HG02938 (cell line): ENCODE data around the gene EMC8.

ENCODE experiments used
- ATAC-seq: cut with Tn5 transposase; IDR thresholded peaks from one replicate; pipeline ENCODE4 v1.9.1; 2021; ENCODE audit warnings: mild to moderate bottlenecking, moderate library complexity; ENCODE audit not compliant: unreplicated experiment

Gene EMC8

DNA sequence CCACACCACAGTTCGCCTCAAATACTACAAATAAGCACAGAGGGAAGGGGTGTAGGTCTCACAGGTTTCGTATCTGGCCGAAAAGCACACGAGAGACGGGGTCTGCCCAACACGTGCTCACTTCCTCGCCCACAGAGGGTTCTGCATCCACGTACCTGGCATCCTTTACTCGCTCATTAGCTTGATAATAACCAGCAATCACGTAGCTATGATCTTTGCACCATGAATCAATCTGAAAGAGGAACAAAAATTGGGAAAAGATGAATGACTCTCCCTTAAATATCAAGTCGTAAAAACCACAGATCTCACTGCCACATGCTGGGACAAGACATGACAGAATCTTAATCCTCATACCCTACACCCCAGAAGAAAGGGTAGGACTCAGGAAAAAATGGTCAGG, 10.5 kb downstream of the EMC8 start:
- ATAC-seq, result no peak

DNA sequence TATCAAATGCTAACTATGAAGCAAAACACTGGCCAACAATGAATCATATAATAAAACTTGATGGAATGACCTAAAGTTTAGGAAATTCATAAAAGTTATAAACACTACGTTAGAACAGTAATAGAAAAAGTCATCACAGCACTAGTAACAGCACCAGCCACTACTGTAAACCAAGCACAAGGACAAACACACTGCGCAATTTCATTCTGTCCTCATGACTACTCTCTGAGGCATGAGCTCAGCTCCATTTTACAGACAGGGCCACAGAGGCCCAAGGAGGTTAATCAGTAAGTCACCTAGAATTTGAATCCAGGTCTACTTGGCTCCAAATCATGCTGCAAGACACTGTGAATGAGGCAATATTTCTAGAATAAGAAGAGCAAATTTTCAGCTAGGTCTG, 13.4 kb downstream of the EMC8 start:
- no peak for ATAC-seq

DNA sequence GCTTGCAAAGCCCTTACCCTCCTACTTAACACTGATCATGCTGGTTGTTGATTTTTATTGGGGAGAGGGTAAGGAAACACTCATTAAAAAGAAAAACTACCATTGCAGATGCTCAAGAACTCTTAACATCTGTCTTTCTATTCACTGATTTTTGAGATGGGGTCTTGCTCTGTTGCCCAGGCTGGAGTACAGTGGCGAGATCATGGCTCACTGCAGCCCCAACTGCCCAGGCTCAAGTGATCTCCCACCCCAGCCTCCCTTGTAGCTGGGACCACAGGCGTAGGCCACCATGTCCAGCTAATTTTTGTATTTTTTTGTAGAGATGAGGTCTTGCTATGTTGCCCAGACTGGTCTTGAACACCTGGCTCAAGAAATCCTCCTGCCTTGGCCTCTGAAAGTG, 14.5 kb downstream of the EMC8 start:
- no peak for ATAC-seq

GRCh38 chr16:85783441-85783840, 15.9 kb downstream of the EMC8 start:
- no peak for ATAC-seq

GRCh38 chr16:85782451-85782850, 16.9 kb downstream of the EMC8 start:
- no peak for ATAC-seq

DNA sequence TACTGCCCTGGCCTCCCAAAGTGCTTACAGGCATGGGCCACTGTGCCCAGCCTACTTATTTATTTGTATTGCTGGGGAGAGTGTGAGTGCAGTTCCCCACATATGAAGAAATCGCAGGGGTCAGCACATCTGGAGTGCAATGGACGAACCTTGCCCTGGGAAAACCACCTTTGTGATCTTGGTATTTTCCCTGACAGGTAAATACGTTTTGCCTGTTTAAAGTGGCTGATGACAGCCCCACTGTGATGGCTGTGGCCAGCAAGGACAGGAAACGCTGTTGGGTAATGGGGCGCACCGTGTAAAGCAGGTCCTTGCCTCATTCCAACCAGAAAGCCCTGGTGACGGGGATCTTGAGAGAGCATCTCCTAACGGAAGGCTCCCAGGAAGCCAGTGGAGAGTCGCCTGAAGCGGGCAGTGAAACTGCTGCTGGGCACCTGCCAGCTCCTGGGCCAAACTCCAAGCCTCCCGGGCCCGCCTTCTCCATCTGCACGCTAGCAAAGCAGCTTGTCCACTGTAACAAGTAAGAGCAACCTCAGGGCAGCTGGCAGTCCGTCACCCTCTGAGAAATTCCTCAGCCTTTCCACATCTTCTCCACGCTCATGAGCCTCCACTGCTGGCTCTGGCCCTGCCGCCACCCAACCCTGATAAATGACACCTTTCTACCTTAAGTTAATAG, 17.5 kb downstream of the EMC8 start:
- ATAC-seq, result no peak

DNA sequence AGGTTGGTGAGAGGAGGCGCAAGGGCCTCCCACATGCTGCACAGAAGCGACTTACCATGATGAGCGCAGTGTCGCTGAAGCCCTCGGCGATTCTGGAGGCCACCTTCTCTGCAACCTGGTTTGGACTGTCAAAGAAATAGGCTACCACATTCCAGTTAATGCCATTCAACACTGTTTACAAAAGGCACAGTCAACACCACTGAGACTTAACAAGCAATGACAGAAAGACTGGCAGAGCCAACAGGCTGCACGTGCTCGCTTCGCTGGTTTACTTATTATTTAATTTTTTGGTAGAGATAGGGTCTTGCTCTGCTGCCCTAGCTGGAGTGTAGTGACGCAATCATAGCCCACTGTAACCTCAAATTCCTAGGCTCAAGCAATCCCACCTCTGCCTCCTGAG, 18.2 kb downstream of the EMC8 start:
- no peak for ATAC-seq

DNA sequence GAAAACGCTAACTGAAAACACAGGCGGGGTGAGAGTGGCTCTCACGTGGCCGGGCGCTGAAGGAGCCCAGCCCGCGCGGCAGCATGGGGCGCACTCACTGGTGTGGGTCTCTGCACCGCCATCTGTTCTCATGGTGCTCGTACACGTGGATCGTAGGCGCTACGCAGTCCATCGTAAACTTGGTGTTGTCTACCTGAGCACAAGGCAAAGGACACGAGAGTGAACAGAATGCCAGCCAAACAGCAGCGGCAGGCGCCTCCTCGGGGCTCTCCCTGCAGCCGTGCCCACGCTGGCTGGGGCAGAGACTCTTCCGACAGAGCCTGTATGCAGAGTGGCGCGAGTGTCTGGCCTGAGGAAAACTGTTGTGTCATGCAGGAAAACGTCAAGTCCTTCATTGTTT, 19.1 kb downstream of the EMC8 start:
- no peak for ATAC-seq

- no peak for ATAC-seq
Observed at GRCh38 chr16:85778873-85779272, 20.5 kb downstream of the EMC8 start.

GRCh38 chr16:85777583-85778310, 21.6 kb downstream of the EMC8 start:
- ATAC-seq, result no peak

- no peak for ATAC-seq
Observed at GRCh38 chr16:85774811-85775210, 24.5 kb downstream of the EMC8 start.

- ATAC-seq, result no peak
Observed at GRCh38 chr16:85774136-85774535, 25.2 kb downstream of the EMC8 start.

GRCh38 chr16:85773044-85773443, 26.3 kb downstream of the EMC8 start:
- no peak for ATAC-seq

GRCh38 chr16:85770741-85771140, 28.6 kb downstream of the EMC8 start:
- ATAC-seq, result no peak

GRCh38 chr16:85768199-85768598, 31.1 kb downstream of the EMC8 start:
- no peak for ATAC-seq

DNA sequence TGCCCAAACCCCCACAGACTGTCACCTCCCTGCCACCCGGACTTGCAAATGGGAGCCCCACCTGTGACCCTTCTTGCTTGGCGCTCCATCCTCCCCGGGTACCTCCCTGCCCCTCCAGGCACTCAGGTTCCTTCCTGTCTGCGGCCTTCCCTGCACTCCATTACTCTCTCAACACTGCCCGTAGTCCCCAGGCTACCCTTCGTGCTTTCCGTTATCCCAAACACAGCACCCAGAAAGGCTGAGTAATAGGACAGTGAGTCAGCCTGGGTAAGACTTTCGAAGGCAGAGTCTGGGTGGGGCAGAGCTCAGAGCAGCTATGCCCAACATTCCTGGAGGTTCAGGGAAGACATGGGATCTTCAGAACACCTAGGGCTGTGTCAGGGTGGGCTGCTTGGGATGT, 31.8 kb downstream of the EMC8 start:
- no peak for ATAC-seq

DNA sequence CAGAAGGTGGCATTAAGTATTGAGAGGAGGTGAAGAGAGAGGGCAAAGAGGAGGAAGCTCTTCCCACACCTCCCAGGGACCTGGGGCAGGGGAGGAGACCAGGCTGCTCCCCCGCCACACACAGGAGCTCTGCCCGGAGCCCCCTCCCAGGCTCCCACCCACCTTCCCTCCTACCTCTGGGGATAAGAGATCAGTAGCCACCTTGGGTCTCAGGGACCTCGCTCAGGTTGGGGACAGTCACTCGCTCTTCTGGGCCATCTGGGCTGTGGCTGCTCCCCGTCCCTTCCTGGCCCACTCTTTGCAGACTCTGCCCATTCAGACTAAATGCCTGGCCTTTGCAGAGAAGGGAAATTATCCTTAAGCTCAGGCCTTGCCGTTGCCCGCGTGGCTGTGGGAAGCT, 33.6 kb downstream of the EMC8 start:
- no peak for ATAC-seq

DNA sequence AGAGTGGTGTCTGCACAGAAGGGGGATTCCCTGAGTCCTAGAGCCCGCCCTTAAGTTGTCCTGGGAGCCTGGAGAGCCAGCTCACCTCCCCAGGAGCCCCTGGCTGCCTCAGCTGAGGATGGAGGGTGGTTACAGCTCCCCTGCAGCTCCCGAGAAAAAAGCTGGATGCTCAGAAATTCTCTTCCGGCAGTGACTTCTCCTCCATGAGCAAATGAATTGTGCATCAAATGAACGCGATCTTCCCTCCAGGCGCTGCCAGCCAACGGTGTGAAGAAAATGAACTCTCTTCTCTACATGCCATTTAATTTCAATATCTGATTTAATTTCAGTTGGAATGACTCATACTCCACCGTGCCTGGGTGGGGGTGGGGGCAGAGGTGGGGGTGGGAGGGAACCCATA, 34.1 kb downstream of the EMC8 start:
- ATAC-seq, result no peak

DNA sequence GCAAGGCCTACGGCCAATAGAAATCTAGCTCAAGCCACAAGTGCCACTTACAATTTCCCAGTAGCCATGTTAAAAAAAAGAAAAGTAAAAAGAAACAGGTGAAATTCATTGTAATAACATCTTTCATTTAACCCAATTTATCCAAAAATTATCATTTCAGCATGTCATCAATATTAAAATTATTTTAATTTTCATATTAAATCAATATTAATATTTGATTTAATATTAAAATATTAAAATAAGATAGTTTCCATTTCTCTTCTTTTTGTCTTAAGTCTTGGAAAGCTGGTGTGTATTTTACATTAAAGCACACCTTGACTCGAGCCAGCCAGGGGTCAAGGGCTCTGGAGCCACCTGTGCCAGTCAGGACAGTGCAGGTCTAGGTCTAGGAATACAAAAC, 35.7 kb downstream of the EMC8 start:
- no peak for ATAC-seq

DNA sequence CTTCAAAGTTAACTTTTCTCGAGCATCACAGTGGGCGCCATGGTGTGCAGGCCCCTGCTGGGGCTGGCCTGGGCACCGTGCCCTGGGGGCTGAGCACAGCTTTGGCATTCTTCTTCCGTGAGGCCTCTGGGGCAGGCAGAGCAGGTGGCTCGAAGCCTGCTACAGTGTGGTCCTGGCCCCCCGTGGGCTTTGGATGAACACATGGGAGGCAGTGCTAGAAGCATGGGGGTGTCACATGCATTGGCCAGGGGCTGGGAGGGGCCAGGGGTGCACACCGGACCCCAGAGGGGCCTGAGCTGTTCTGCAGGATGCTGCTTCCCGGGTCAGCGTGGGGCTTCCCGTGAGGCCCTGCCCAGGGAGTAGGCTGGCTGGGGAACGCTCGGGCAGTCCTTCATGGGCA, 36.4 kb downstream of the EMC8 start:
- no peak for ATAC-seq

GRCh38 chr16:85761861-85762260, 37.5 kb downstream of the EMC8 start:
- ATAC-seq, result no peak

DNA sequence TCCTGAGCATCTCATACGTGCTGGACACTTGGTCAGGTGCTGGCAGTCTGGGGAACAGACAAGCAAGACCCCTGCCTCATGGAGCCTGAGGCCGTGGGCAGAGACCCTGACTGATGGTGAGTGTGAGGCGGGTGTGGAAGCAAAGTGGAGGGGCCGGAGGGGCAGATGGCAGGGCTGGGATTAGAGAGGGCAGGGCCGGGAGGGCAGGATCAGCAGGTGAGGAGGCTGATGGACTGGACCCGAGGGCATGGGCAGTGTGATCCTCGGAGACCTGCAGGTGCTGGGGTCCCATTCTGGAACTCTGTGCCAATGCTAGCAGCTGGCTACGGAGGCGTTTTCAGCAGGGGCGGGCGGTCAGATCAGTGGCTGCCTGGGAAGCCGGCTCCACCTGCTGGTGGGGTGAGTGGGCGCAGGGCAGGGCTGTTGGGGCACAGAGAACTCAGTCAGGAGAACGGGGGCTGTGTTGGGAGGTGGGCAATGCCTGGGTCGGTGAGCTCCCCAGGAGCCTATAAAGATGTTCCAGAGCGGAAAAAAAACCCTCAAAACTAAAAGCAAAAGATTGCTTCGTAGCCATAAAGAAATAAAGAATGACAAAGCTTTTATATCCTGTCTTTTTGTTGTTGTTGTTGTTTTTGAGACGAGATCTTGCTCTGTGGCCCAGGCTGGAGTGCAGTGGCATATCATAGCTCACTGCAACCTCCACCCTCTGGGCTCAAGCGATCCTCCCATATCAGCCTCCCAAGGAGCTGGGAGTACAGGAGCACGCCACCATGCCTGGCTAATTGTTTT, 39.5 kb downstream of the EMC8 start:
- ATAC-seq, result no peak
